ENCODE data around the gene ADAMTS16. TPM values are rescaled to one million over a fixed set of nuclear protein-coding genes. Genes with fewer than 3 reads are reported as not detected.

Gene ADAMTS16
- total RNA-seq, 1 donor from 2014 or later = not detected

DNA sequence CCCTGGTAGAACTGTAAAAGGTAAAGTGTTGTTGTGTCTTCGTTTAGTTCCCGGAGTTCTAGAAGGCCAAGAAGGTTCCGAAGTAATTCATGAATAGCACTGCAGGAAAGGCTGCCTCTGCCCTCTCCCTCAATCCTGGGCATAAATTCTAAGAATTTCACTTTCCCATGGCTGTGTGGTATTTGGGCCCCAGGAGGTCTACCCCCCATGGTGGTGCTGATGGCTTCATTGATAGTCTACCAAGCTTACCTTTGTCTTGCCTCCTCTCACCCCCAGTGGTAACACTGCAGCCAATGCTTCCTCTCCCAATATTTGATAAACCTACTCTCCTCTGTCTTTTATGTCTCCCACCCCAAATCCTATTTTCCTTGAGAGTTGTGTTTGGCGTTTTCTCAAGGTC lies 39.5 kb downstream of the ADAMTS16 start:
- H3K36me3 Mint-ChIP-seq (ENCODE audit: low read depth) = no peaks in the 10 kb centered on the region
- H3K27ac Mint-ChIP-seq = no peak overlapping the region

DNA sequence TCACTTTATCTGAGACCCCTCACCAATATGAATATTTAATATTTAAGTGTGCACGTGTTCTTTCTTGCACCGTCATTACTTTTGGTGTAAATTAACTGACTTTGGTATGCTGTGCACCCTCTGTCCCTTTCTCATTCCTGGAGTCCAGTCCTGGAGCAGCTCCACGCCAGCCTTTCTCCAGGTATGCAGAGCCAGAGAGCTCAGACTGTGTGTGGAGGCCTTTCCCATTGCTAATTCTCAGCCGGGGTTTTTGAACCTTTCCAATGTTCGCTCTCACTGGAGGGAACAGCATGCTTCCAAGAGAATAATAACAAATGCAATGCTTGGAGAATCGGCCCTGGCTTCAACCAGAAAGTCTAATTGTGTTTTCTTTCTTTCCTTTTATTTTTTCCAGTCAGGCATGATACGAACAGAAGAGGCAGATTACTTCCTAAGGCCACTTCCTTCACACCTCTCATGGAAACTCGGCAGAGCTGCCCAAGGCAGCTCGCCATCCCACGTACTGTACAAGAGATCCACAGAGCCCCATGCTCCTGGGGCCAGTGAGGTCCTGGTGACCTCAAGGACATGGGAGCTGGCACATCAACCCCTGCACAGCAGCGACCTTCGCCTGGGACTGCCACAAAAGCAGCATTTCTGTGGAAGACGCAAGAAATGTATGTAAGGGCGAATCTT lies 41.7 kb downstream of the ADAMTS16 start:
- no peak for DNase-seq (ENCODE audit: low spot score)
- intact Hi-C loops (cut with micrococcal nuclease) = no loop called here
- no peak overlapping the region for H3K4me3 Mint-ChIP-seq (ENCODE audit: low read depth)
- no peaks in the 10 kb centered on the region for H3K36me3 Mint-ChIP-seq (ENCODE audit: low read depth)
- H3K27me3 Mint-ChIP-seq (ENCODE audit: low read depth) = peaks cover 4% of the 10 kb centered on the region
- H3K9me3 Mint-ChIP-seq = no peaks in the 10 kb centered on the region
- peaks cover 3% of the 10 kb centered on the region for H3K4me1 Mint-ChIP-seq (ENCODE audit: low read depth)
- H3K27ac Mint-ChIP-seq = no peak overlapping the region

More for the DNA sequence above, 39.5 kb downstream of the ADAMTS16 start:
- intact Hi-C loops (cut with micrococcal nuclease) = no loop called here
- Mint-ChIP-seq H3K9me3 (no peaks in the 10 kb centered on the region), H3K27me3 (ENCODE audit: low read depth) (peaks cover 4% of the 10 kb centered on the region), H3K4me1 (ENCODE audit: low read depth) (peaks cover 3% of the 10 kb centered on the region), H3K4me3 (ENCODE audit: low read depth) (no peak overlapping the region)
- DNase-seq (ENCODE audit: low spot score) = no peak

DNA sequence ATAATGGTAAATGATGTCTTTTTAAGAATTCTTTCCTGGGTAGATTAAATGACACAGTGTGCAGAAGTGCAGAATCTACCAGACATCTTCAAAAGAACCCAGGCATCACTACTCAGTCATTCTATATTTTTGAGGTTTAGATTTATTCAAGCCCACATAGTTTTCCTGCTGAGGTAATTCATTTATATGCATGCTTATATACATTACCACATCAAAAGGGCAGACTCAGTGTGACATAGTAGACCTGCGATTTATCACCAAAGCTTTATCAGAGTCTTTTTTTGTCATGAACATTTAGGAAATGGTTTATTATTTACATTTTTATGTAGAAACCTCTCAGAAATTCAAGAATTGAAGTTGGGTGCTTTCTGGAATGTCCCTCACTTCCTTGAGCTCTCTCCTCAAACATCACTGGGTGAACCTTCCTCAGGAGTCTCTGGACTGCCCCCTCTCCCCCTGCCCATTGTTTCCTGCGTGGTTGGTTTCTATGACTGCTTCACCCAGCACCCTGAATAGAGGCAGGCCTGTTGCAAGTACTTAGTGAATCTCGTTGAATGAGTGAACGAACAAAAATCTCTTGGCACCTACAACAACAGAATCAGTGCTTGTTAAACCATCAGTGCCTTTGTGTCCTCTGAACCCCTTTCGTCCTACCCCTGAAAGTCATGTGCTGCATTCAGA lies 42.5 kb downstream of the ADAMTS16 start:
- Mint-ChIP-seq H3K36me3 (ENCODE audit: low read depth) (no peaks in the 10 kb centered on the region), H3K9me3 (no peaks in the 10 kb centered on the region), H3K4me1 (ENCODE audit: low read depth) (peaks cover 3% of the 10 kb centered on the region), H3K27ac (no peak overlapping the region), H3K4me3 (ENCODE audit: low read depth) (no peak overlapping the region), H3K27me3 (ENCODE audit: low read depth) (peaks cover 4% of the 10 kb centered on the region)
- intact Hi-C loops (cut with micrococcal nuclease) = no loop called here
- no peak for DNase-seq (ENCODE audit: low spot score)

DNA sequence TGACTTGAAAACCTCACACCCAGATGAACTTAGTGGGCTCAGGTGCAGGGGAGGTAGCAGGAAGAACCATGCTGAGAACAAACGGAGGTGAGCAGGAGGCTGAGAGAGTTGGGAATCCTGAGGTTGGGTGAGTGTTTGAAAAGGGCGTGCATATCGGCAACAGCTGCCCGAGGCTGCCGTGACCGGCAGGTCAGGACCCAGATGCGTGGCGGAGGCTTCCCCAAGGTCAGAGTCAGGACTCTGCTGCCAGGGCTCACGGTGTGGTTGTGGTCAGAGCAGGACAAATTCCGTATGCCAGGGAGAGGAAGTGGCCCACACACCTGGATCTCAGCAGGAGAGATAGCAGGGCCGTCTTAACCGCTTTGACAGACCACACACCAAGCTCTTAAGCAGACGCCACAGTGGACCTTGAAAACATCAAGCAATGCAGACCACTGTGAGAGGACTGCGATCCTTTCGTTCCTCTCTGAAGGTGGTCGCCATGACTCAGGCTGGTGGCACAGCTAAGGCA lies 43.1 kb downstream of the ADAMTS16 start:
- intact Hi-C loops (cut with micrococcal nuclease) = no loop called here
- no peak overlapping the region for H3K27ac Mint-ChIP-seq
- peaks cover 4% of the 10 kb centered on the region for H3K27me3 Mint-ChIP-seq (ENCODE audit: low read depth)
- H3K4me3 Mint-ChIP-seq (ENCODE audit: low read depth) = no peak overlapping the region
- no peaks in the 10 kb centered on the region for H3K36me3 Mint-ChIP-seq (ENCODE audit: low read depth)
- H3K4me1 Mint-ChIP-seq (ENCODE audit: low read depth) = peaks cover 3% of the 10 kb centered on the region
- DNase-seq (ENCODE audit: low spot score) = no peak
- no peaks in the 10 kb centered on the region for H3K9me3 Mint-ChIP-seq

DNA sequence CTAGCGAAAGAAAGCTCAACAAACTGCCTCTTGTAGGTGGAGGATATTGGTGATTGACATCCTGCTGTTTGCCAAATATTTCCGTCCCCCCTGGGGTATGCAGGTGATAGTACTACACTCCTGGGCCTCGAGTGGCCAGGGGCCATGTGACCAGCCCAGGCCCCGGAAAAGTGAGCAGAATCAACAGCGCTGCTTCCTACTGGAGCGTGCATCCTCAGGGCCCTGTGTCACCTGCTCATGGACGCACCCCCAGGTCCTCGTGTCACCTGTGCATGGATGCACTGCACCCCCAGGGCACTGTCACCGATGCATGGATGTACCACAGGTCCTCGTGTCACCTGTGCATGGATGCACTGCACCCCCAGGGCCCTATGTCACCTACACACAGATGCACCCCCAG lies 43.8 kb downstream of the ADAMTS16 start:
- H3K4me1 Mint-ChIP-seq (ENCODE audit: low read depth) = peaks cover 3% of the 10 kb centered on the region

DNA sequence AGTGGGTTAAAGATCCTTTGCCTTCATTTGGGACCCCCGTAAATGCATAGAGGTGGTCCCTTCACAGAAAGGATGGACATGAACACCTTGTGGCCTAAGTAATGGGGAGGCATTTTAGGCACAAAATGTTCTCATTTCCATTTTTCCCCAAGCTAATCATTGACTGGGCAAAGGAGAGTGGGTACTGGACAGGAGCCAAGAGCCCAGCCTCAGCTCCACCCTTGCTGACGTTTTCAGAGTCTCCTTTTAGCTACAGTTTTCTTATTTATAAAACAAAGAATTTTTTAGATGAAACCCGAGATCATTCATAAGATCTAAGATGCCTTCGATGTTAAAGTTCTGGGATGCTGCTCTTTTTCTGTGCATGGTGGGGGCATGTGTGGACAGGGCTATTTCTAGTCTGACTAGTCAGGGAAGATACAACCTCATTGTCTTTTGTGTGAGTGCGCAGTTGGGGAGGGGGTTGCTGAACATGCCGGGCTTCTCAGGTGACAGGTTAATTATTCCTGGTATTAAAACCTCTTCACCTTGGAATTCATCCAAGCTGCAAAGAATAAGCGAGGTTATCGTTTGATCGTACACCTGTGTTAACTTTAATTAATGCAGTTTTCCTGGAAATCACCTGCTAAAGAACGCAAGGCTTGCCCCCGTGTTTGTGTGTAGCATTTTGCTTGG lies 48.4 kb downstream of the ADAMTS16 start:
- H3K36me3 Mint-ChIP-seq (ENCODE audit: low read depth) = no peaks in the 10 kb centered on the region
- no peaks in the 10 kb centered on the region for H3K9me3 Mint-ChIP-seq
- DNase-seq (ENCODE audit: low spot score) = no peak
- H3K27me3 Mint-ChIP-seq (ENCODE audit: low read depth) = no peaks in the 10 kb centered on the region
- H3K4me1 Mint-ChIP-seq (ENCODE audit: low read depth) = no peaks in the 10 kb centered on the region
- no peak overlapping the region for H3K4me3 Mint-ChIP-seq (ENCODE audit: low read depth)
- no peak overlapping the region for H3K27ac Mint-ChIP-seq
- intact Hi-C loops (cut with micrococcal nuclease) = no loop called here

More for the DNA sequence above, 43.8 kb downstream of the ADAMTS16 start:
- intact Hi-C loops (cut with micrococcal nuclease) = no loop called here
- H3K27me3 Mint-ChIP-seq (ENCODE audit: low read depth) = peaks cover 4% of the 10 kb centered on the region
- no peaks in the 10 kb centered on the region for H3K9me3 Mint-ChIP-seq
- no peaks in the 10 kb centered on the region for H3K36me3 Mint-ChIP-seq (ENCODE audit: low read depth)
- no peak for DNase-seq (ENCODE audit: low spot score)
- no peak overlapping the region for H3K27ac Mint-ChIP-seq
- no peak overlapping the region for H3K4me3 Mint-ChIP-seq (ENCODE audit: low read depth)

DNA sequence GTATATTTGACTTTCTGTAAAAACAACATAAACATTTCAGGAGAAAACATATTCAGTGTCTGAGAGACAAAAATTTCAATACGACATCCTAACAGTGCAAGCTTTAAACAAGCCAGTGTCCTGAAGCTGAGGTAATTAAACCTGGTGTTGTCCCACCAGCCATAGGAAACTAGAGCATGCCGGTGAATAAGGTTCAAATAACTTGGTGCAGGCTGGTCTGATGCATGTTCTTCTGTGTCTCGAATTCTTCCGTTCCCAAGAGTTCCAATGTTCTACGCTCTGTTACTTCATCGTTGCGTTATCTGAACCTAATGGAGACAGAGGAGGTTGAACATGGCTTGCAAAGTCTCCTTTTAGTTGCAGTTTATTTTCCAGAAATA lies 48.9 kb downstream of the ADAMTS16 start:
- Mint-ChIP-seq H3K36me3 (ENCODE audit: low read depth) (no peaks in the 10 kb centered on the region), H3K4me1 (ENCODE audit: low read depth) (no peaks in the 10 kb centered on the region), H3K9me3 (no peaks in the 10 kb centered on the region), H3K27ac (no peak overlapping the region), H3K4me3 (ENCODE audit: low read depth) (no peak overlapping the region), H3K27me3 (ENCODE audit: low read depth) (no peaks in the 10 kb centered on the region)
- DNase-seq (ENCODE audit: low spot score) = no peak
- intact Hi-C loops (cut with micrococcal nuclease) = no loop called here

DNA sequence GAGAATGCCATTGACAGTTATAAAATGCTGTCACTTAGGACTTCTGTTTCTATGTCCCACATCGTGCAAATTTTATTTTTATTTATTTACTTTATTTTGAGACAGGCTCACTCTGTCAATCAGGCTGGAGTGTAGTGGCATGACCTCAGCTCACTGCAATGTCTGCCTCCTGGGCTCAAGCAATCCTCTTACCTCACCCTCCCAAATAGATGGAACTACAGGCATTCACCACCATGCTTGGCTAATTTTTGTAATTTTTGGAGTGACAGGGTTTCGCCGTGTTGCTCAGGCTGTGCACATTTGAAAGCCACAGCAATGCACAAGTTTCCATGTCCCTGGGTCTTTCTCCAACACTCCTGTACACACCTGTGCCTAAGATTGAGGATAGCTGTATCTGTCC lies 51.8 kb downstream of the ADAMTS16 start:
- no peak overlapping the region for H3K4me3 Mint-ChIP-seq (ENCODE audit: low read depth)
- H3K36me3 Mint-ChIP-seq (ENCODE audit: low read depth) = no peaks in the 10 kb centered on the region
- intact Hi-C loops (cut with micrococcal nuclease) = no loop called here
- no peak for DNase-seq (ENCODE audit: low spot score)
- no peaks in the 10 kb centered on the region for H3K27me3 Mint-ChIP-seq (ENCODE audit: low read depth)
- H3K9me3 Mint-ChIP-seq = no peaks in the 10 kb centered on the region
- no peak overlapping the region for H3K27ac Mint-ChIP-seq
- no peaks in the 10 kb centered on the region for H3K4me1 Mint-ChIP-seq (ENCODE audit: low read depth)

DNA sequence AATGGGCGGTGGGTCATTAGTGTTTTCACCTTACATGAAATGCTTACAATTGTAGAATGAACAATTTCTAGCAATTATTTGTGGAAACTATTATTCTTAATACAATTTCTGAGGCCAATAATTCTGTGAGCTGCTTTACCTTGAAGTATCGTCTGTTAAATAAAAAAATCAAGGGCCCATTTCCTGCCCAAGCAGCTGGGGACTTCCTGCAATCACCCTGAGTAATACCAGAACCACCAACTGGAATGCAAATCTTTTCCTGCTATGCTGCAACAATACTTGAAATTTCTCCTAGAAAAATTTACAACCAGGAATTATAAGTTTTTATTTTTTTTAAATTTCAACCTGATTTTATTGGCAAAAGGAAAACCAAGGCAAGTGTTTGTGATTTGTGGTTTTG lies 52.6 kb downstream of the ADAMTS16 start:
- Mint-ChIP-seq H3K4me1 (ENCODE audit: low read depth) (no peaks in the 10 kb centered on the region), H3K36me3 (ENCODE audit: low read depth) (no peaks in the 10 kb centered on the region), H3K9me3 (no peaks in the 10 kb centered on the region), H3K27me3 (ENCODE audit: low read depth) (no peaks in the 10 kb centered on the region), H3K27ac (no peak overlapping the region), H3K4me3 (ENCODE audit: low read depth) (no peak overlapping the region)
- intact Hi-C loops (cut with micrococcal nuclease) = no loop called here
- no peak for DNase-seq (ENCODE audit: low spot score)

DNA sequence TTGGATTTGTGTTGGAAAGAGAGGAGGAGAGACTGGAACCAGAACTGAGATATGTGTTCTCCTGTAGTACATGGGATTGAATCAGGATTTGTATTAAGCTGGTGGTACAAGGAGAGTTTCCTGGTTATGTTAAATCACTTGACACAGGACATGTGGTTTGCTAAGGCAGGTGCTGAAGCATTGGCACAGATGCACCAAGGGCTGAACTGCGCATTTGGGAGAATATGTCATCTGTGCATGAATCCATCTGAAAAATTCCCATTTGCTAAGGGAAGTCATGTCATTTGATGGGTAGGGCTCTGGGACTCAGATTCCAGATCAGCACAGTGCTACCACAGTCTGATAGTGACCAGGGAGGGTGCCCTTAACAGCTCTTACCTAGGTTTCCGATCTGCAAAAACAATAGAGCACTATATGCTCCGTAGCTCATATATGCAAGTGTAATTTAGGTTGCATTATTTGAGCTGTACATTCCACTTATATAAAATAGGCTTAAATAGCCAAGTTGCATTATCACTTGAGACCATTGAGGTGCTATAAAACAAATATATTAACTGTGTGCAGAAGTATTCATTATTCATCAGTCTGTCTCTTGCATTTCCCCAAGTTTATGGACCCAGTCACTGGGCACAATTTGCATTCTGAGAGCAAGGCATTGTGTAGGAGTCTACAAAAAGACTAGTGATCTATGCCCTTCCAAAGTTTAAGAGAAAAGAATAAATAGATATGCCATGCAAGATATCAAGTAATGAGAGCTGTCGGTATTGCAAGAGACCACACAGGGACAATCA lies 55.2 kb downstream of the ADAMTS16 start:
- H3K27ac Mint-ChIP-seq = no peak overlapping the region
- no peaks in the 10 kb centered on the region for H3K27me3 Mint-ChIP-seq (ENCODE audit: low read depth)
- intact Hi-C loops (cut with micrococcal nuclease) = no loop called here
- H3K36me3 Mint-ChIP-seq (ENCODE audit: low read depth) = no peaks in the 10 kb centered on the region
- DNase-seq (ENCODE audit: low spot score) = no peak
- no peak overlapping the region for H3K4me3 Mint-ChIP-seq (ENCODE audit: low read depth)
- H3K9me3 Mint-ChIP-seq = no peaks in the 10 kb centered on the region
- no peaks in the 10 kb centered on the region for H3K4me1 Mint-ChIP-seq (ENCODE audit: low read depth)

DNA sequence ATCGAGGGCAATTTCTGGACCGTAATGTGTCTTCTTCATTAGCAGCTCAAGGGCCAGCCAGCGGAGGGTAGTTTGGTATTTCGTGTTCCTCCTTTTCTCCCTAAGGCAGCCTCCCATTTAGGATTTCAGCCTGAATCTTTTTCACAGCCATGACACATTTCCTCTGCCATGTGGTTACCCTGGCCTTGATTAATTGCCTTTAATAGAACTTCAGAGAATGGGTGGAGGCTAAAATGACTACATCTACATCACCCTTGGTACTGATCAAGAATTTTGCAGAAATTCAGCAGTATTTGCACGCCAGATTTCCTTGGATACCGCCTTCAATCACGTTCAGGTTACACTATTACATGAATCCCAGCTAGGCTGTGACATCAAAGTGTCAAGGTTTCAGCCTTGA lies 58.0 kb downstream of the ADAMTS16 start:
- H3K27me3 Mint-ChIP-seq (ENCODE audit: low read depth) = no peaks in the 10 kb centered on the region
- no peaks in the 10 kb centered on the region for H3K36me3 Mint-ChIP-seq (ENCODE audit: low read depth)
- no peak overlapping the region for H3K4me3 Mint-ChIP-seq (ENCODE audit: low read depth)
- H3K9me3 Mint-ChIP-seq = no peaks in the 10 kb centered on the region
- intact Hi-C loops (cut with micrococcal nuclease) = no loop called here
- H3K4me1 Mint-ChIP-seq (ENCODE audit: low read depth) = no peaks in the 10 kb centered on the region
- H3K27ac Mint-ChIP-seq = no peak overlapping the region
- DNase-seq (ENCODE audit: low spot score) = no peak

DNA sequence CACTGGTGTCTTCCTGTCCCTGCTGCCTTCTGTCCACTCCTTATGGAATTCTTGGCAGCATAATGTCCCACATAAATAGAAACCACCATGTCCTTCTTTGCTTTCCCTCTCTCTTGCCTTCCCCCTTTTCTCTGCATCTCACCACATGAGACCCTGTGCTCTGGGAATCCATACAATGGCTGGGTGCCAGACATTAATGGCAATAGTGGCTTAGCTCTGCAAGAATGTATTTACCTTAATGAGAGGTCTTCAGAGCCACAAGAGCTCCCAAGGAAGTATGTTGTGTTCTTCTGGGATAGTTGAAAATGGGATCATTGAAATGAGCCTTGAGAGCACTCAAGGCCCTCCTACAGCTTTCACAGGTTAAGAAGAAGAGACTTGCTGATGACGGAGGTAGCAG lies 58.7 kb downstream of the ADAMTS16 start:
- no peaks in the 10 kb centered on the region for H3K27me3 Mint-ChIP-seq (ENCODE audit: low read depth)
- DNase-seq (ENCODE audit: low spot score) = no peak
- H3K4me1 Mint-ChIP-seq (ENCODE audit: low read depth) = no peaks in the 10 kb centered on the region
- intact Hi-C loops (cut with micrococcal nuclease) = no loop called here
- H3K9me3 Mint-ChIP-seq = no peaks in the 10 kb centered on the region
- no peaks in the 10 kb centered on the region for H3K36me3 Mint-ChIP-seq (ENCODE audit: low read depth)
- H3K4me3 Mint-ChIP-seq (ENCODE audit: low read depth) = no peak overlapping the region
- H3K27ac Mint-ChIP-seq = no peak overlapping the region
